ENCODE measurements around the gene KCMF1.
A peak's percentile ranks its signal among the peaks of the same experiment; 100 is the strongest.

Gene KCMF1

DNA sequence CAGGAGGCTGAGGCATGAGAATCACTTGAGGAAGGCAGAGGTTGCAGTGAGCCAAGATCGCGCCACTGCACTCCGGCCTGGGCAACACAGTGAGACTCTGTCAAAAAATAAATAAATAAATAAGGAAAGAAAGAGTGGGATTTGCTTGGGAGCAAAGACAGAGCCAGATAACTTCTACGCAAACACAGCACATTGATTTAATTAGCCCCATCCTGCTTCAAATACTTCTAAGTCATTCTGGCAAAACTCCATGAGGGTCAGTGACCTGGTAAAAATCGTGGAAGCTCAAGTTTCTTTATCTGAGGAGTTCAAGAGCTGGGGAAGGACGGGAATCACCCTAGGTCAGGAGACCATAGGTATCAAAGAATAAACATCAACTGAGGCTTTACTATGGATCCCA lies 91.6 kb downstream of the KCMF1 start (continued):
- no peak for TF ChIP-seq KLF16 (tag by site-specific recombination; IDR thresholded peaks at IDR 0.05)

DNA sequence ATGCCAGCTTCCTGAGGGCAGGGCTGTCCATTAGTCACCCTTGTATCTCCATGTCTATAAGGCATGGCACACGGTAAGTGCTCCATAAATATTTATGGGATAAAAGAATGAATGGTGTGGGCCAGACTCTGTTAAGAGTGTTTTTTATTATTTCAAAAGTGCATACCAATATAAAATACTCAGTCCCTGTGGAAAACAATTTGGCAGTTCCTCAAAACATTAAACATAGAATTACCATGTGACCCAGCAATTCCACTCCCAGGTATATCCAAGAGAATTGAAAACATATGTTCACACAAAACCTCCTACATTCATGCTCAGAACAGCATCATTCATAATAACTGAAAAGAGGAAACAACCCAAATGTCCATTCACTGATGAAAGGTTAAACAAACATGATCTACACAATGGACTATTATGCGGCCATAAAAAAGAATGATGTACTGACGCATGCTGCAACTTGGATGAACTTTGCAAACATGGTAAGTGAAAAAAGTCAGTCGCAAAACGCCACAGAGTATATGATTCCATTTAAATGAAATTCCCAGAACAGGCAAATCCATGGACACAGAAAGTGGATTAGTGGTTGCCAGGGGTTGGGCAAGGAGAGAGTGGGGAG lies 93.1 kb downstream of the KCMF1 start:
- POLR2A ChIA-PET, result no interaction called here
- no peaks in the 10 kb centered on the region for H3K4me1 ChIP-seq (ENCODE audit: control insufficient read depth, insufficient read depth, low read length)
- TF ChIP-seq ZEB2 (tag by site-specific recombination; IDR thresholded peaks at IDR 0.05), result no peak
- TF ChIP-seq, protein P1, sequence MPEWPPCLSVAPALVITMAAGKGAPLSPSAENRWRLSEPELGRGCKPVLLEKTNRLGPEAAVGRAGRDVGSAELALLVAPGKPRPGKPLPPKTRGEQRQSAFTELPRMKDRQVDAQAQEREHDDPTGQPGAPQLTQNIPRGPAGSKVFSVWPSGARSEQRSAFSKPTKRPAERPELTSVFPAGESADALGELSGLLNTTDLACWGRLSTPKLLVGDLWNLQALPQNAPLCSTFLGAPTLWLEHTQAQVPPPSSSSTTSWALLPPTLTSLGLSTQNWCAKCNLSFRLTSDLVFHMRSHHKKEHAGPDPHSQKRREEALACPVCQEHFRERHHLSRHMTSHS (tag by site-specific recombination; IDR thresholded peaks at IDR 0.05), result no peak
- TF ChIP-seq, protein P2, sequence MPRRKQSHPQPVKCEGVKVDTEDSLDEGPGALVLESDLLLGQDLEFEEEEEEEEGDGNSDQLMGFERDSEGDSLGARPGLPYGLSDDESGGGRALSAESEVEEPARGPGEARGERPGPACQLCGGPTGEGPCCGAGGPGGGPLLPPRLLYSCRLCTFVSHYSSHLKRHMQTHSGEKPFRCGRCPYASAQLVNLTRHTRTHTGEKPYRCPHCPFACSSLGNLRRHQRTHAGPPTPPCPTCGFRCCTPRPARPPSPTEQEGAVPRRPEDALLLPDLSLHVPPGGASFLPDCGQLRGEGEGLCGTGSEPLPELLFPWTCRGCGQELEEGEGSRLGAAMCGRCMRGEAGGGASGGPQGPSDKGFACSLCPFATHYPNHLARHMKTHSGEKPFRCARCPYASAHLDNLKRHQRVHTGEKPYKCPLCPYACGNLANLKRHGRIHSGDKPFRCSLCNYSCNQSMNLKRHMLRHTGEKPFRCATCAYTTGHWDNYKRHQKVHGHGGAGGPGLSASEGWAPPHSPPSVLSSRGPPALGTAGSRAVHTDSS (tag by site-specific recombination; IDR thresholded peaks at IDR 0.05), result no peak
- TF ChIP-seq, protein P3, sequence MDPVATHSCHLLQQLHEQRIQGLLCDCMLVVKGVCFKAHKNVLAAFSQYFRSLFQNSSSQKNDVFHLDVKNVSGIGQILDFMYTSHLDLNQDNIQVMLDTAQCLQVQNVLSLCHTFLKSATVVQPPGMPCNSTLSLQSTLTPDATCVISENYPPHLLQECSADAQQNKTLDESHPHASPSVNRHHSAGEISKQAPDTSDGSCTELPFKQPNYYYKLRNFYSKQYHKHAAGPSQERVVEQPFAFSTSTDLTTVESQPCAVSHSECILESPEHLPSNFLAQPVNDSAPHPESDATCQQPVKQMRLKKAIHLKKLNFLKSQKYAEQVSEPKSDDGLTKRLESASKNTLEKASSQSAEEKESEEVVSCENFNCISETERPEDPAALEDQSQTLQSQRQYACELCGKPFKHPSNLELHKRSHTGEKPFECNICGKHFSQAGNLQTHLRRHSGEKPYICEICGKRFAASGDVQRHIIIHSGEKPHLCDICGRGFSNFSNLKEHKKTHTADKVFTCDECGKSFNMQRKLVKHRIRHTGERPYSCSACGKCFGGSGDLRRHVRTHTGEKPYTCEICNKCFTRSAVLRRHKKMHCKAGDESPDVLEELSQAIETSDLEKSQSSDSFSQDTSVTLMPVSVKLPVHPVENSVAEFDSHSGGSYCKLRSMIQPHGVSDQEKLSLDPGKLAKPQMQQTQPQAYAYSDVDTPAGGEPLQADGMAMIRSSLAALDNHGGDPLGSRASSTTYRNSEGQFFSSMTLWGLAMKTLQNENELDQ (tag by site-specific recombination; IDR thresholded peaks at IDR 0.05; ENCODE audit: low read depth), result no peak
- TF ChIP-seq ZNF146 (tag by site-specific recombination; IDR thresholded peaks at IDR 0.05), result peak; percentile 70
- TF ChIP-seq ZNF623 (tag by site-specific recombination; IDR thresholded peaks at IDR 0.05), result no peak
- CTCF ChIA-PET, result interaction anchor here (3.4 to 11.9 kb wide), 3 partner anchors 138 to 234 kb away, joined by 22 to 221 read pairs (median 137); no protein-coding TSS in a partner anchor
- H3K9me3 ChIP-seq (ENCODE audit: control insufficient read depth, insufficient read depth, low read depth, low read length), result no peaks in the 10 kb centered on the region
- no peak overlapping the region for H3K27ac ChIP-seq (ENCODE audit: extremely low read depth, low read depth, low read length)
- H3K4me3 ChIP-seq (ENCODE audit: low read depth, low read length), result no peak overlapping the region
- no peaks in the 10 kb centered on the region for H3K36me3 ChIP-seq (ENCODE audit: control insufficient read depth in 2 of 2, insufficient read depth in 1 of 2, low read length in 2 of 2)

DNA sequence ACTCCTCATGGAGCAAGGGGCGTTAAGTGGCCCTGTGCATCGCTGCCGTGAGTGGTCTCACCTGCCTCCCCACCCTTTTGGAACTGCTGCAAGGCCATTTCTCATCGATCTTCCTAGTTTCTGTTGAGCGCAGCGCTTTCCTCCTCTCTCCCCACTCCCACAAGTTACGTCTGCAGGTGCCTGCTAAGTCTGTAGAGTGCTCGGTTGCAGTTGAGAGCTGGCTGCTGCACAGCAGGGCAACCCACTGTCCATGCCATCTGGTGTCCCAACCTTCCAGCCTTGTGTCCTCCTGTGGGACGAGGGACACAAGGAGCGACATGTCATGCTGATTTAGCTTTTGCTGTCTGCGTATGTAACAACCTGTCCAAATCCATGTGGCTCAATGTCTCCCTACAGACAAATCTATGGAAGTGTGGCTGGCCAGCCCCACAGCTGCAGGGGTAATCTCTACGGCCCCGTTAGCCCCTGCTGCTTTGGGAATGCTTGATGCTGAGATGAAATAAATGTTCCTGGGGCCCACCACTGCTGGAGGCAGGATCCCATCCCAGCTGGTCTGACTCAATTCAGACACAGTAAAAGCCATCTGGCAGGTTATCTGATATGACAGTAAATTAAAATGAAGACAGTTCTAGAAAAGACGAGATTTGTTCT lies 94.1 kb downstream of the KCMF1 start:
- ChIA-PET POLR2A (no interaction called here), CTCF (interaction anchor here (1.1 to 11.9 kb wide), 7 partner anchors 39 to 233 kb away, joined by 3 to 221 read pairs (median 20); no protein-coding TSS in a partner anchor)
- TF ChIP-seq ZIC2 (tag by site-specific recombination; IDR thresholded peaks at IDR 0.05) (peak; percentile 92), ZNF837 (tag by site-specific recombination; IDR thresholded peaks at IDR 0.05) (no peak), HOXC10 (CRISPR knock-in tag; IDR thresholded peaks at IDR 0.05) (no peak), ZNF501 (tag by site-specific recombination; IDR thresholded peaks at IDR 0.05) (no peak), SCRT2 (tag by site-specific recombination; IDR thresholded peaks at IDR 0.05) (no peak), ZNF623 (tag by site-specific recombination; IDR thresholded peaks at IDR 0.05) (no peak)
- Histone ChIP-seq H3K9me3 (ENCODE audit: control insufficient read depth, insufficient read depth, low read depth, low read length) (no peaks in the 10 kb centered on the region), H3K27ac (ENCODE audit: extremely low read depth, low read depth, low read length) (no peak overlapping the region), H3K36me3 (ENCODE audit: control insufficient read depth in 2 of 2, insufficient read depth in 1 of 2, low read length in 2 of 2) (no peaks in the 10 kb centered on the region), H3K4me3 (ENCODE audit: low read depth, low read length) (no peak overlapping the region), H3K4me1 (ENCODE audit: control insufficient read depth, insufficient read depth, low read length) (no peaks in the 10 kb centered on the region)

DNA sequence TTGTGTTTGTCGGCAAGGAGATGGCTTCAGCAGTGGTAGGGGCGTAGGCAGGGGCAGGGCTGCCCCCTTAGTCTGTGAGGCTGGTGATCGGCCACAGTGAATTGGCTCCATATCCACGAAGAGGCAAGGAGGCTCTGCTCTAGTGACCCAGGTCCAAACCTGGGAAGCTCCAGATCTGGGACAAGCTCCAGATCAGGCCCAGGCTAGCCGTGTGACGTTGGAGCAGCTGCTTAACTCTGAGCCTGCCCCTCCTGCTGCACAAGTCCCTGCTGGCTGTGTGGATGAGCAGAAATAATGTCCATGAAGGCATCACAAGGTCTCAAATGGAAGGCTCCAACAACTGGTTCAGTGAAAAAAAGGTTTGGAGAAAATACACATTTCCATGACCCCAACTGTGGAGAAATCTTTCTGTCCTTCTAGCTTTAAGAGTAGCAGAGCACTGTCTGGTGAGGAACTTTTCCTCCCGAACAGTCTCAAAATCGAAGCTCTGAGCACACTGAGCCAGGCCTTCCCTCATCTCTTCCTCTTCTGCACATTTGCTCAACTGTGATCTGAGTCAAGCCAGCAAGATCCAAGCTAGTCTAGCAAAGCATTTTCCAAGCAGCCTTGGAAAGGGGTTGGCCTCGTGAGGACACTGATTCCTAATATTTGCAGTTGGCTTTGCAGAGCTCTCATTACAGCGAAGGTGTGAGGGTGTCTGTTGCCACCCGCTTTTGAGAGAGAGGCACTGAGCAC lies 95.2 kb downstream of the KCMF1 start:
- ChIA-PET POLR2A (interaction anchor here (1.2 to 1.6 kb wide), 2 partner anchors 66 to 219 kb away, joined by 4 to 5 read pairs; partner anchors contain the start of gene TCF7L1), CTCF (interaction anchor here (0.6 to 11.9 kb wide), 42 partner anchors 7 to 328 kb away, joined by 3 to 221 read pairs (median 6); partner anchors contain the start of genes TCF7L1 and TGOLN2)
- H3K36me3 ChIP-seq (ENCODE audit: control insufficient read depth in 2 of 2, insufficient read depth in 1 of 2, low read length in 2 of 2), result no peaks in the 10 kb centered on the region
- no peak overlapping the region for H3K27ac ChIP-seq (ENCODE audit: extremely low read depth, low read depth, low read length)
- no peaks in the 10 kb centered on the region for H3K4me1 ChIP-seq (ENCODE audit: control insufficient read depth, insufficient read depth, low read length)
- H3K4me3 ChIP-seq (ENCODE audit: low read depth, low read length), result no peak overlapping the region
- no peaks in the 10 kb centered on the region for H3K9me3 ChIP-seq (ENCODE audit: control insufficient read depth, insufficient read depth, low read depth, low read length)
- TF ChIP-seq ZNF654 (tag by site-specific recombination; IDR thresholded peaks at IDR 0.05; ENCODE audit: low read depth) (no peak), ZNF10 (tag by site-specific recombination; IDR thresholded peaks at IDR 0.05) (no peak), ZNF175 (tag by site-specific recombination; IDR thresholded peaks at IDR 0.05) (no peak), ZBTB17 (tag by site-specific recombination; IDR thresholded peaks at IDR 0.05) (no peak)
- TF ChIP-seq, protein P4, sequence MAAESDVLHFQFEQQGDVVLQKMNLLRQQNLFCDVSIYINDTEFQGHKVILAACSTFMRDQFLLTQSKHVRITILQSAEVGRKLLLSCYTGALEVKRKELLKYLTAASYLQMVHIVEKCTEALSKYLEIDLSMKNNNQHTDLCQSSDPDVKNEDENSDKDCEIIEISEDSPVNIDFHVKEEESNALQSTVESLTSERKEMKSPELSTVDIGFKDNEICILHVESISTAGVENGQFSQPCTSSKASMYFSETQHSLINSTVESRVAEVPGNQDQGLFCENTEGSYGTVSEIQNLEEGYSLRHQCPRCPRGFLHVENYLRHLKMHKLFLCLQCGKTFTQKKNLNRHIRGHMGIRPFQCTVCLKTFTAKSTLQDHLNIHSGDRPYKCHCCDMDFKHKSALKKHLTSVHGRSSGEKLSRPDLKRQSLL (tag by site-specific recombination; IDR thresholded peaks at IDR 0.05), result no peak
- TF ChIP-seq, protein P5, sequence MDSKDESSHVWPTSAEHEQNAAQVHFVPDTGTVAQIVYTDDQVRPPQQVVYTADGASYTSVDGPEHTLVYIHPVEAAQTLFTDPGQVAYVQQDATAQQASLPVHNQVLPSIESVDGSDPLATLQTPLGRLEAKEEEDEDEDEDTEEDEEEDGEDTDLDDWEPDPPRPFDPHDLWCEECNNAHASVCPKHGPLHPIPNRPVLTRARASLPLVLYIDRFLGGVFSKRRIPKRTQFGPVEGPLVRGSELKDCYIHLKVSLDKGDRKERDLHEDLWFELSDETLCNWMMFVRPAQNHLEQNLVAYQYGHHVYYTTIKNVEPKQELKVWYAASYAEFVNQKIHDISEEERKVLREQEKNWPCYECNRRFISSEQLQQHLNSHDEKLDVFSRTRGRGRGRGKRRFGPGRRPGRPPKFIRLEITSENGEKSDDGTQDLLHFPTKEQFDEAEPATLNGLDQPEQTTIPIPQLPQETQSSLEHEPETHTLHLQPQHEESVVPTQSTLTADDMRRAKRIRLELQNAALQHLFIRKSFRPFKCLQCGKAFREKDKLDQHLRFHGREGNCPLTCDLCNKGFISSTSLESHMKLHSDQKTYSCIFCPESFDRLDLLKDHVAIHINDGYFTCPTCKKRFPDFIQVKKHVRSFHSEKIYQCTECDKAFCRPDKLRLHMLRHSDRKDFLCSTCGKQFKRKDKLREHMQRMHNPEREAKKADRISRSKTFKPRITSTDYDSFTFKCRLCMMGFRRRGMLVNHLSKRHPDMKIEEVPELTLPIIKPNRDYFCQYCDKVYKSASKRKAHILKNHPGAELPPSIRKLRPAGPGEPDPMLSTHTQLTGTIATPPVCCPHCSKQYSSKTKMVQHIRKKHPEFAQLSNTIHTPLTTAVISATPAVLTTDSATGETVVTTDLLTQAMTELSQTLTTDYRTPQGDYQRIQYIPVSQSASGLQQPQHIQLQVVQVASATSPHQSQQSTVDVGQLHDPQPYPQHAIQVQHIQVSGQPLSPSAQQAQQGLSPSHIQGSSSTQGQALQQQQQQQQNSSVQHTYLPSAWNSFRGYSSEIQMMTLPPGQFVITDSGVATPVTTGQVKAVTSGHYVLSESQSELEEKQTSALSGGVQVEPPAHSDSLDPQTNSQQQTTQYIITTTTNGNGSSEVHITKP (tag by site-specific recombination; IDR thresholded peaks at IDR 0.05), result no peak
